SK-N-SH (cell line): Measurements from ENCODE around the gene KLF16. TPM values are rescaled to one million over a fixed set of nuclear protein-coding genes. Genes with fewer than 3 reads are reported as not detected.

ENCODE experiments used
- CTCF ChIA-PET: fragments of 300-600, 350-600 bp; formaldehyde crosslinking; extraction: SDS; loops from one replicate; lab custom pipeline; 2021; lab: Yijun Ruan, JAX
- POLR2A ChIA-PET: fragments of 350-600 bp; sonication (Branson Sonifier 250); formaldehyde crosslinking; extraction: SDS; loops from one replicate; lab custom pipeline; 2020; ENCODE audit warnings: antibody characterized with exemption, inconsistent platforms; lab: Yijun Ruan, JAX
- DNase-seq: peaks from one replicate; pipeline ENCODE4 v3.0.0; 2012
- H2AFZ ChIP-seq: fragments of 200-600 bp; sonication (generic); 2 replicates; pipeline ENCODE4 v1.8.1; 2016; ENCODE audit warnings: antibody characterized with exemption, mild to moderate bottlenecking, low read depth
- H3F3A ChIP-seq: fragments of 200-600 bp; sonication (generic); replicated peaks from 2 replicates; pipeline ENCODE3; 2016; ENCODE audit warnings: antibody characterized with exemption, mild to moderate bottlenecking; ENCODE audit not compliant: insufficient read depth
- H3K27ac ChIP-seq, 2 experiments: fragments of 200-500 bp in 1 of 2; fragments of 200-600 bp in 1 of 2; sonication (Bioruptor generic) in 1 of 2; sonication (generic), shearing (Covaris generic) in 1 of 2; 2 replicates each; pipeline versions ENCODE4 v1.5.1 to v1.6.1; 2014 to 2016; ENCODE audit warnings: low read depth in 2 of 2, inconsistent platforms in 1 of 2, low read length in 1 of 2, mild to moderate bottlenecking in 1 of 2, mixed read lengths in 1 of 2
- H3K27me3 ChIP-seq: fragments of 200-600 bp; sonication (generic), shearing (Covaris generic); 2 replicates; pipeline ENCODE4 v1.6.1; 2016; ENCODE audit warnings: mixed run types; ENCODE audit not compliant: insufficient read depth
- H3K36me3 ChIP-seq, 2 experiments: fragments of 200-500 bp in 1 of 2; fragments of 200-600 bp in 1 of 2; sonication (Bioruptor generic) in 1 of 2; sonication (generic) in 1 of 2; replicated peaks in 1 of 2; 2 replicates each; pipeline versions ENCODE3 to v1.5.1; 2014 to 2016; ENCODE audit warnings: low read length in 1 of 2, mild to moderate bottlenecking in 1 of 2; ENCODE audit not compliant: insufficient read depth in 2 of 2, control insufficient read depth in 1 of 2
- H3K4me1 ChIP-seq, 2 experiments: fragments of 200-500 bp in 1 of 2; fragments of 200-600 bp in 1 of 2; sonication (Bioruptor generic) in 1 of 2; sonication (generic), shearing (Covaris generic) in 1 of 2; 2 replicates each; pipeline versions ENCODE4 v1.5.1 to v1.6.1; 2014 to 2016; ENCODE audit warnings: low read depth in 1 of 2, low read length in 1 of 2, mixed run types in 1 of 2; ENCODE audit not compliant: insufficient read depth in 2 of 2, control insufficient read depth in 1 of 2
- H3K4me2 ChIP-seq: fragments of 200-600 bp; sonication (generic), shearing (Covaris generic); 2 replicates; pipeline ENCODE4 v1.6.1; 2017; ENCODE audit warnings: mixed run types
- H3K4me3 ChIP-seq, 2 experiments: fragments of 200-500 bp in 1 of 2; fragments of 200-600 bp in 1 of 2; sonication (Bioruptor generic) in 1 of 2; sonication (generic), shearing (Covaris generic) in 1 of 2; 2 replicates each; pipeline versions ENCODE4 v1.5.1 to v1.8.1; 2014 to 2016; ENCODE audit warnings: low read depth in 2 of 2, inconsistent platforms in 1 of 2, low read length in 1 of 2, mild to moderate bottlenecking in 1 of 2, mixed read lengths in 1 of 2, moderate library complexity in 1 of 2
- H3K79me2 ChIP-seq: fragments of 200-600 bp; sonication (generic); 2 replicates; pipeline ENCODE4 v1.8.1; 2017; ENCODE audit warnings: mild to moderate bottlenecking; ENCODE audit not compliant: insufficient read depth
- H3K9ac ChIP-seq: fragments of 200-600 bp; sonication (generic); 2 replicates; pipeline ENCODE4 v1.6.1; 2017; ENCODE audit warnings: mixed run types
- H3K9me2 ChIP-seq: fragments of 200-600 bp; sonication (generic); 2 replicates; pipeline ENCODE4 v1.6.1; 2017; ENCODE audit warnings: mixed run types
- H3K9me3 ChIP-seq: fragments of 200-600 bp; sonication (generic); 2 replicates; pipeline ENCODE4 v1.6.1; 2017; ENCODE audit warnings: mixed run types, mild to moderate bottlenecking, moderate library complexity
- H4K20me1 ChIP-seq: fragments of 200-600 bp; sonication (generic); 2 replicates; pipeline ENCODE4 v1.6.1; 2017; ENCODE audit warnings: mild to moderate bottlenecking, mixed run types; ENCODE audit not compliant: insufficient read depth
- CHD2 ChIP-seq: fragments of 150-350 bp; IDR thresholded peaks from 2 replicates; pipeline ENCODE4 v1.6.1; 2018; ENCODE audit warnings: low read length; ENCODE audit not compliant: partially characterized antibody
- CTCF ChIP-seq: fragments of 200-600 bp; sonication (generic); IDR thresholded peaks from 2 replicates; pipeline ENCODE4 v1.6.1; 2017; ENCODE audit warnings: antibody characterized with exemption, mild to moderate bottlenecking, moderate library complexity
- FOSL2 ChIP-seq: IDR thresholded peaks from 2 replicates; pipeline ENCODE4 v1.4.0; 2012; ENCODE audit warnings: low read depth, mild to moderate bottlenecking, moderate library complexity, borderline replicate concordance
- FOXM1 ChIP-seq: IDR thresholded peaks from 2 replicates; pipeline ENCODE4 v1.4.0; 2012; ENCODE audit warnings: low read depth, mild to moderate bottlenecking
- NFIC ChIP-seq: IDR thresholded peaks from 2 replicates; pipeline ENCODE4 v1.4.0; 2012; ENCODE audit warnings: borderline replicate concordance
- NRF1 ChIP-seq: IDR thresholded peaks from 2 replicates; pipeline ENCODE4 v1.6.1; 2012; ENCODE audit warnings: low read depth, mild to moderate bottlenecking, low read length
- RCOR1 ChIP-seq: fragments of 150-350 bp; IDR thresholded peaks from 2 replicates; pipeline ENCODE4 v1.6.1; 2017; ENCODE audit warnings: antibody characterized with exemption, low read length
- REST ChIP-seq: IDR thresholded peaks from 2 replicates; pipeline ENCODE4 v1.6.1; 2012; ENCODE audit warnings: mild to moderate bottlenecking, low read depth, low read length, moderate library complexity
- RXRA ChIP-seq: IDR thresholded peaks from 2 replicates; pipeline ENCODE4 v1.4.0; 2012; ENCODE audit warnings: low read depth, mild to moderate bottlenecking, borderline replicate concordance
- SMC3 ChIP-seq: IDR thresholded peaks from 2 replicates; pipeline ENCODE4 v1.6.1; 2012; ENCODE audit warnings: low read depth, low read length, improper control_type of control experiment
- USF1 ChIP-seq: IDR thresholded peaks from 2 replicates; pipeline ENCODE4 v1.4.0; 2012; ENCODE audit warnings: low read depth, borderline replicate concordance
- USF2 ChIP-seq: fragments of 150-350 bp; IDR thresholded peaks from 2 replicates; pipeline ENCODE4 v1.6.1; 2017; ENCODE audit warnings: antibody characterized with exemption, low read length, low read depth, borderline replicate concordance
- YY1 ChIP-seq: IDR thresholded peaks from 2 replicates; pipeline ENCODE4 v1.4.0; 2012; ENCODE audit warnings: low read depth, mild to moderate bottlenecking
- ZBTB33 ChIP-seq: IDR thresholded peaks from 2 replicates; pipeline ENCODE4 v1.4.0; 2012; ENCODE audit warnings: low read depth, borderline replicate concordance
- WGBS: methylation state at CpG from one replicate; pipeline ENCODE4 v1.1.6; 2017; ENCODE audit warnings: low lambda C conversion rate; 5-methylcytosine and 5-hydroxymethylcytosine counted together
- polyA plus RNA-seq, 3 experiments: library from polyadenylated mRNA; depleted of rRNA; stranded (reverse); fragments of >200 nt; gene quantifications; 2 replicates each; pipeline ENCODE4 v1.2.3, GENCODE V29; 2012

KLF16 gene
- polyA plus RNA-seq, 1 of the 3 experiments (the other 2 are of a cell fraction): 16.1 TPM

- peaks cover under 1% of the 10 kb centered on the region for H3F3A ChIP-seq
- TF ChIP-seq USF2 (no peak), CTCF (no peak), ZBTB33 (no peak), RXRA (no peak), NRF1 (no peak), YY1 (no peak), FOSL2 (no peak), SMC3 (no peak), FOXM1 (no peak), CHD2 (no peak), RCOR1 (no peak), USF1 (no peak), REST (no peak), NFIC (no peak)
- TF ChIP-seq, all 33 proteins: peak for 0
- H3K9me3 ChIP-seq: no peaks in the 10 kb centered on the region
- H3K27ac ChIP-seq: no peak overlapping the region
- peaks cover 90% of the 10 kb centered on the region for H3K79me2 ChIP-seq
- no peak overlapping the region for H2AFZ ChIP-seq
- H3K4me3 ChIP-seq: no peak overlapping the region
- ChIA-PET CTCF (interaction anchor here (1.3 to 4.2 kb wide), 2 partner anchors 17 to 46 kb away, joined by 4 to 30 read pairs; no protein-coding TSS in a partner anchor), POLR2A (no interaction called here)
- peaks cover 0 to 11% of the 10 kb centered on the region in 2 experiments; a peak in 1 of 4 replicates for H3K4me1 ChIP-seq
- WGBS: 97% methylated on average over 13 of the region's 13 CpGs
- peaks cover 0 to 22% of the 10 kb centered on the region in 2 experiments for H3K36me3 ChIP-seq
- H3K27me3 ChIP-seq: no peaks in the 10 kb centered on the region
- DNase-seq: no peak
- peaks cover 51% of the 10 kb centered on the region for H4K20me1 ChIP-seq
- H3K4me2 ChIP-seq: no peak overlapping the region
- no peak overlapping the region for H3K9ac ChIP-seq
- H3K9me2 ChIP-seq: no peaks in the 10 kb centered on the region
Observed at GRCh38 chr19:1911098-1911497, 47.7 kb upstream of the KLF16 start.
